A673 (cell line): Measurements from ENCODE around the gene C2orf72.

Source experiments
- EZH2 ChIP-seq: fragments of 200-600 bp; sonication (generic); IDR thresholded peaks from 2 replicates; pipeline ENCODE4 v1.6.1; 2017; ENCODE audit warnings: borderline replicate concordance, low read depth, mild to moderate bottlenecking, mixed read lengths, antibody characterized with exemption, low read length; ENCODE audit not compliant: poor library complexity, severe bottlenecking
- TF ChIP-seq, protein P1 (sequence below): fragments of 300-800, 200-600 bp; sonication (generic); conservative IDR thresholded peaks from 2 replicates; pipeline ENCODE4 v1.5.1; 2017; ENCODE audit warnings: low read depth, mild to moderate bottlenecking, antibody characterized with exemption, low read length, moderate library complexity, mixed read lengths

GRCh38 chr2:231011526-231011925 lies 25.8 kb upstream of the C2orf72 start:
- no peak for TF ChIP-seq EZH2
- TF ChIP-seq, protein P1, sequence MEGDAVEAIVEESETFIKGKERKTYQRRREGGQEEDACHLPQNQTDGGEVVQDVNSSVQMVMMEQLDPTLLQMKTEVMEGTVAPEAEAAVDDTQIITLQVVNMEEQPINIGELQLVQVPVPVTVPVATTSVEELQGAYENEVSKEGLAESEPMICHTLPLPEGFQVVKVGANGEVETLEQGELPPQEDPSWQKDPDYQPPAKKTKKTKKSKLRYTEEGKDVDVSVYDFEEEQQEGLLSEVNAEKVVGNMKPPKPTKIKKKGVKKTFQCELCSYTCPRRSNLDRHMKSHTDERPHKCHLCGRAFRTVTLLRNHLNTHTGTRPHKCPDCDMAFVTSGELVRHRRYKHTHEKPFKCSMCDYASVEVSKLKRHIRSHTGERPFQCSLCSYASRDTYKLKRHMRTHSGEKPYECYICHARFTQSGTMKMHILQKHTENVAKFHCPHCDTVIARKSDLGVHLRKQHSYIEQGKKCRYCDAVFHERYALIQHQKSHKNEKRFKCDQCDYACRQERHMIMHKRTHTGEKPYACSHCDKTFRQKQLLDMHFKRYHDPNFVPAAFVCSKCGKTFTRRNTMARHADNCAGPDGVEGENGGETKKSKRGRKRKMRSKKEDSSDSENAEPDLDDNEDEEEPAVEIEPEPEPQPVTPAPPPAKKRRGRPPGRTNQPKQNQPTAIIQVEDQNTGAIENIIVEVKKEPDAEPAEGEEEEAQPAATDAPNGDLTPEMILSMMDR = no peak
